ENCODE data around the gene PRRC2A.

The PRRC2A gene

GRCh38 chr6:31663961-31664789 lies 43.7 kb downstream of the PRRC2A start:
- peak overlapping the region; percentile 89 for H3K27ac ChIP-seq
- DNase-seq (ENCODE audit: low read depth, low spot score) = peak; percentile 27

DNA sequence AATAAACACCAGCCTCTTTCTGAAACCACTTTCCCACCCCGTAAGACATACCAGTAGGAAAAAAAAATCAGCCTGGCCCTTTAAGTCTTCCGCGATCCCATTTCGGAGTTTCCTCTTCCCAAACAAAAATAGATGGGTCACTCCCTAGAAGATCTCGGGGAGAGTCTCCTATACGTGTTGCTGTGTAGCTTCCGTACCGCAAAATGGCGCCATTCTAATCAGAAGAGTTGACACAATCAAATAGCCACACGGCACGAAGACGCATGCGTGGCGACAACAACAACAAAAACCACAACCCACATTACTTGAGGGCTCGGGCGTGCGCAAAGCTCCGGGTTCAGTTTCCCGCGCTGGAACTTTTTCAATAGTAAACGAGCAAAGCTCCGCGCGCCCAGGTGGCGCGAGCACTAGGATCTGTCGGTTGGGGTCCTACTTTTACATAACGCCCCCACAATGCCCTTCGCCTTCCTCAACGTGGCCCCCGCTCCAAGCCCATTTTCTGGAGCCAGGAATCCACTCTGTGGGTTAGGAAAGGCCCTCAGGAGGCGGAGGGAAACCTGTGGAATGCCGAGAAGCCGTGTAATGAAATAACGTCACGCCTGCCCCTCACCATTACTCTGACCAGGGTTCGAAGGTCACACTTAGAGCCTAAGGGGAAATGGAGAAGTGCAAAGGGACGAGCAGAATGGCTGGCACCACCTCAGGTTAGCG lies 44.4 kb downstream of the PRRC2A start, which contains the start of gene GPANK1:
Gene GPANK1, minus strand, starts transcription at position 208 of the 711 bp plus-strand sequence. CDS start 519 bp downstream, outside the sequence.
- peak; percentile 83 for DNase-seq (ENCODE audit: low read depth, low spot score)
- peak within 1 kb of the TSS; percentile 89 for H3K27ac ChIP-seq

DNA sequence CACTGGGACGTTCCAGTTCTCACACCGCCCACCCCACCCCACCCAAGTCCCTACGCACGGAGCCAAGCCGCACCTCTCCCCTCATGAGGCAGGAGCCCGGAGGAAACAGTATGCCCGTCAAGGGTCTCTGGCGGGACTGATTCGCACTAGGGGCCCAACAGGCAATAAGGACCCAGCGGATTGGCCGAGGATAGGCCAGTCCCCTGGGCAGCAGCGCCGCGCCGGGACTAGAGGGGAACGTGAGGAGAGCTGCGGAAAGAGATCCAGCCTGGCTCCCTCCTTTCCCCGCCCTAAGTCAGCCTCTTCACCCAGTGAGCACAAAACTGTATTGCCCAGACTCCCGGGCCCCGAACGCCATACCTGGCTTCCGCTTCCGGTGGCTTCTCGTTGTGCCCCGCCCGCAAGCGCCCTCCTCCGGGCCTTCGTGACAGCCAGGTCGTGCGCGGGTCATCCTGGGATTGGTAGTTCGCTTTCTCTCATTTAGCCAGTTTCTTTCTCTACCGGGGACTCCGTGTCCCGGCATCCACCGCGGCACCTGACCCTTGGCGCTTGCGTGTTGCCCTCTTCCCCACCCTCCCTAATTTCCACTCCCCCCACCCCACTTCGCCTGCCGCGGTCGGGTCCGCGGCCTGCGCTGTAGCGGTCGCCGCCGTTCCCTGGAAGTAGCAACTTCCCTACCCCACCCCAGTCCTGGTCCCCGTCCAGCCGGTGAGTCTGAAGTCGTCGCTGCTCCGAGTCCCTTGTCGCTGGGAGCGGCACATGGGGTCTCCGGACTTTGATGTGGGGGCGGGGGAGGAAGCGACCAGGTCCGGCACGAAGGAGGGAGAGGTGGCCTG lies 45.2 kb downstream of the PRRC2A start, which contains the start of gene CSNK2B:
Gene CSNK2B, plus strand, starts transcription at position 580 of the 836 bp plus-strand sequence. CDS start 752 bp downstream, outside the sequence.
- peak within 1 kb of the TSS; percentile 89 for H3K27ac ChIP-seq
- peak; percentile 93 for DNase-seq (ENCODE audit: low read depth, low spot score)

DNA sequence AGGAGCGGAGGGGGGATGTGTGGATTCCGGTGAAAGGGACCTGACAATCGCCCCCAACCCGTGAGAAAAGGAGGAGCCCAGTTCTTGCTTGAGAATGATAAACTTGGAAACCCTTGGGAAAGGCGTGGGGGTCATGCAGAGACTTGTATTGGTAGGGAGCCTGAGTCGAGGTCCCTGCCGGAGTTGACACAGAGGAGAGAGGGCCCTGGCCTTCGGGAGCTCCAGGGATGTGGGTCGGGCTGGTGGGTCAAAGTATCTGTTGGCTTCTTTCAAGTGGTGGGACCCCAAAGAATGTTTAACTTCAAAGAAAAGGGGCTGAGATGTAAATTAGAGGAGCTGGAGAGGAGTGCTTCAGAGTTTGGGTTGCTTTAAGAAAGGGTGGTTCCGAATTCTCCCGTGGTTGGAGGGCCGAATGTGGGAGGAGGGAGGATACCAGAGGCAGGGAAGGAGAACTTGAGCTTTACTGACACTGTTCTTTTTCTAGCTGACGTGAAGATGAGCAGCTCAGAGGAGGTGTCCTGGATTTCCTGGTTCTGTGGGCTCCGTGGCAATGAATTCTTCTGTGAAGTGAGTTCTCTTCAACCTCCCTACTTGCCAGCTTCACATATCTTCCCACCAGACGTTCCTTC lies 45.9 kb downstream of the PRRC2A start:
- H3K27ac ChIP-seq = peak overlapping the region; percentile 89
- DNase-seq (ENCODE audit: low read depth, low spot score) = no peak

- no peak within 1 kb of the TSS for H3K27ac ChIP-seq
- DNase-seq (ENCODE audit: low read depth, low spot score) = no peak
Observed at GRCh38 chr6:31669676-31670075, 49.2 kb downstream of the PRRC2A start, which contains the start of gene LY6G5B. Gene LY6G5B, plus strand, starts transcription at chr6:31669976. Its CDS starts 975 bp downstream, at chr6:31670951.

GRCh38 chr6:31676322-31676903 lies 55.9 kb downstream of the PRRC2A start:
- DNase-seq (ENCODE audit: low read depth, low spot score) = no peak
- H3K27ac ChIP-seq = no peak overlapping the region

GRCh38 chr6:31676904-31677303 lies 56.4 kb downstream of the PRRC2A start:
- DNase-seq (ENCODE audit: low read depth, low spot score) = no peak
- no peak overlapping the region for H3K27ac ChIP-seq

DNA sequence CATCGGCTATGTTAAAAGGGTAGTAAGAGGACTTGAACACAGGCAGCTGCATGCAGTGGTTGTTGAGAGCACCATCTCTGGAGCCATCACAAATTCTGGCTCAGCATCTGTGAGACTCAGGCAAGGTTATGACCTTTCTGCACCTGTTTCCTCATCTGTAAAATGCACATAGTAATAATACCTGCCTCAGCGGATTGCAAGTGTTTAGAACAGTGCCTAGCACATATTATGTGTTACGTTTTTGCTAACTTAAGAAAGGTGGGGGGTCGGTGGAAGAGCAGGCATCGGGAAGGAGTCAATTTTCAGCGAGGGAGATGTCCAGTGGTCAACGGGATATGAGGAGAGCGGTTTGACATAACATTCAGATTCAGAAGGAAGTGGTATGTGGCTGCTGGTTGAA lies 57.4 kb downstream of the PRRC2A start:
- no peak for DNase-seq (ENCODE audit: low read depth, low spot score)
- no peak overlapping the region for H3K27ac ChIP-seq

DNA sequence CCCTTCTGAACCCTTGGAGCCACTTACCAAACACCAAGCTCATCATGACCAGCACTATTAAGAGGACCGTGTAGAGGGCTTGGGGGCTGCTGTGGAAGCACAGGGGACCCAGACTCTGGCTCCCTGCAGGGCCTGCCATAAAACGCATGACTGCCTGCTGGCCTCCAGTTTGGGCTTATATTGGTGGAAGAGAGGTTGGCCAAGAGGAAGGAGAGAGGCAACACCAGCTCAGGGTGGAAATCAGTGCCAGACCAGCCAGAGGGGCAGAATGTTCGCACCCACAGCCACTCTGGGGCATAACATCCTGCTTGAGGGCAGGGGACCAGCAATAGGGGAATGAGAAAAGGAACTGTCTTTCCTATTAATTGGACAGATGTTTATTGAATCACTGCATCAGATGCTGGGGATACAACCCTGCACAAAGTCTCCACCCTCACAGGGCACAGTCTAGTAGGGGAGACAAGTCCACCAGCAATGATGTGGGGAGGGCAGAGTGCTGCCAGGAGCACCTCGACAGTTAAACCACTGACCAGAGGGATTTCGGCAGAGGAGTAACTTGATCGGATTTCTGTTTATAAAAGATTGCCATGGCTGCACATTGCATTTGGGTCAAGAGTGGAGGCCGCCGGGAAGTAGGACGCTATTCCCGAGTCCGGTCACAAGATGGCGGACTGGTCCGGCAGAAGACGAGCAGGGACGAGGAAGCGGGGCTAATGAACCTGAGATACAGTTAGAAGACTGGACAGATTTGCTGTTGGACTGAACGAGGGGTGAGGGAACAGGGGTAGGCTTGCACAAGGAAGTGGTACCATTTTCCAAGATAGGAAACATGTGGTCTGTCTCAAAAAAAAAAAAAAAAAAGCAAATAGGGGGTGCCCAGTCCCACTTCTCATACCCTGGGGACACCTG lies 60.0 kb downstream of the PRRC2A start, which contains the start of gene LY6G5C:
Gene LY6G5C, minus strand, starts transcription at position 842 of the 909 bp plus-strand sequence. Its CDS starts 694 bp downstream, at position 148.
- peak within 1 kb of the TSS; percentile 40 for H3K27ac ChIP-seq
- DNase-seq (ENCODE audit: low read depth, low spot score) = no peak

- H3K27ac ChIP-seq = peak overlapping the region; percentile 40
- no peak for DNase-seq (ENCODE audit: low read depth, low spot score)
Observed at GRCh38 chr6:31681135-31681671, 60.7 kb downstream of the PRRC2A start.

GRCh38 chr6:31683591-31683990 lies 63.1 kb downstream of the PRRC2A start:
- H3K27ac ChIP-seq = no peak overlapping the region
- no peak for DNase-seq (ENCODE audit: low read depth, low spot score)

- no peak overlapping the region for H3K27ac ChIP-seq
Observed at GRCh38 chr6:31686483-31686882, 66.0 kb downstream of the PRRC2A start.

GRCh38 chr6:31687321-31687720 lies 66.8 kb downstream of the PRRC2A start:
- DNase-seq (ENCODE audit: low read depth, low spot score) = no peak
- no peak overlapping the region for H3K27ac ChIP-seq

More at GRCh38 chr6:31686483-31686882, 66.0 kb downstream of the PRRC2A start:
- DNase-seq (ENCODE audit: low read depth, low spot score) = no peak
